HepG2 (cell line): ENCODE data around the gene BRAP. TPM values are rescaled to one million over a fixed set of nuclear protein-coding genes. Genes with fewer than 3 reads are reported as not detected.

Experiments used
- CREM ChIP-seq, 2 experiments: sonication (generic) in 1 of 2; formaldehyde crosslinking in 1 of 2; IDR thresholded peaks; 2 replicates each; pipeline versions ENCODE4 v1.4.0 to v1.6.1; 2016 to 2020; ENCODE audit warnings: antibody characterized with exemption in 1 of 2, mild to moderate bottlenecking in 1 of 2, missing genetic modification reagents in 1 of 2
- FOSL2 ChIP-seq: sonication (generic); formaldehyde crosslinking; IDR thresholded peaks from 2 replicates; pipeline ENCODE4 v1.4.0; 2020; ENCODE audit warnings: missing genetic modification reagents
- GATAD2A ChIP-seq: IDR thresholded peaks from 2 replicates; pipeline ENCODE4 v1.6.1; 2016
- PHF21A ChIP-seq: sonication (generic); formaldehyde crosslinking; IDR thresholded peaks from 2 replicates; pipeline ENCODE4 v1.5.0; 2020; ENCODE audit warnings: mild to moderate bottlenecking, missing genetic modification reagents
- SKI ChIP-seq: fragments of 450-650 bp; IDR thresholded peaks from one replicate; pipeline ENCODE4 v1.6.1; 2018; ENCODE audit warnings: mild to moderate bottlenecking; ENCODE audit not compliant: partially characterized antibody
- SMAD9 ChIP-seq: sonication (generic); formaldehyde crosslinking; IDR thresholded peaks from 2 replicates; pipeline ENCODE4 v1.5.1; 2020; ENCODE audit warnings: mild to moderate bottlenecking, missing genetic modification reagents
- SP5 ChIP-seq: IDR thresholded peaks from 2 replicates; pipeline ENCODE4 v1.6.1; 2016; ENCODE audit warnings: low read depth, borderline replicate concordance
- TEAD3 ChIP-seq: optimal IDR thresholded peaks from 2 replicates; pipeline ENCODE3; 2016; ENCODE audit warnings: borderline replicate concordance
- ZFY ChIP-seq: sonication (generic); formaldehyde crosslinking; IDR thresholded peaks from 2 replicates; pipeline ENCODE4 v1.4.0; 2020; ENCODE audit warnings: missing genetic modification reagents
- ZNF253 ChIP-seq: sonication (generic); formaldehyde crosslinking; IDR thresholded peaks from 2 replicates; pipeline ENCODE4 v1.8.0; 2022; ENCODE audit warnings: mild to moderate bottlenecking, missing genetic modification reagents, borderline replicate concordance
- ZNF329 ChIP-seq: sonication (generic); formaldehyde crosslinking; IDR thresholded peaks from 2 replicates; pipeline ENCODE4 v1.9.0; 2021; ENCODE audit warnings: low read depth, mild to moderate bottlenecking, missing genetic modification reagents
- ZNF572 ChIP-seq: sonication (generic); formaldehyde crosslinking; IDR thresholded peaks from 2 replicates; pipeline ENCODE4 v1.5.1; 2020; ENCODE audit warnings: mild to moderate bottlenecking, missing genetic modification reagents
- ZNF678 ChIP-seq: sonication (generic); formaldehyde crosslinking; IDR thresholded peaks from 2 replicates; pipeline ENCODE4 v1.4.0; 2020; ENCODE audit warnings: mild to moderate bottlenecking, missing genetic modification reagents
- ZNF746 ChIP-seq: sonication (generic); formaldehyde crosslinking; IDR thresholded peaks from 2 replicates; pipeline ENCODE4 v1.8.0; 2022; ENCODE audit warnings: mild to moderate bottlenecking, missing genetic modification reagents
- ZNF782 ChIP-seq: sonication (generic); formaldehyde crosslinking; IDR thresholded peaks from 2 replicates; pipeline ENCODE4 v1.4.0; 2020; ENCODE audit warnings: missing genetic modification reagents, mild to moderate bottlenecking, borderline replicate concordance
- polyA plus RNA-seq, 8 experiments: library from polyadenylated mRNA; depleted of rRNA in 3 of 8; stranded (reverse) in 7 of 8; unstranded in 1 of 8; fragments of >200 nt; fragmentation: Illumina TruSeq in 4 of 8; extraction: Trizol in 4 of 8; gene quantifications; 2 replicates each; pipeline versions ENCODE4 v1.2.1 to v1.2.3, GENCODE V29; 2011 to 2016; ENCODE audit warnings: low read depth in 4 of 8, missing spikeins in 1 of 8, mixed read lengths in 1 of 8; ENCODE audit not compliant: insufficient read depth in 1 of 8
- total RNA-seq, 5 experiments: library from RNA; depleted of rRNA; stranded (reverse); fragments of >200 nt; fragmentation: Illumina TruSeq; extraction: Trizol; gene quantifications; 2 replicates each; pipeline ENCODE4 v1.2.3, GENCODE V29; 2016; ENCODE audit warnings: low read depth in 1 of 5
- TF ChIP-seq, protein P1 (sequence below): sonication (generic); formaldehyde crosslinking; IDR thresholded peaks from 2 replicates; pipeline ENCODE4 v1.5.0; 2020; ENCODE audit warnings: mild to moderate bottlenecking, missing genetic modification reagents, borderline replicate concordance
- TF ChIP-seq, protein P2 (sequence below): sonication (generic); formaldehyde crosslinking; IDR thresholded peaks from 2 replicates; pipeline ENCODE4 v1.5.1; 2020; ENCODE audit warnings: mild to moderate bottlenecking, moderate library complexity, missing genetic modification reagents
- TF ChIP-seq, protein P3 (sequence below): fragments of 450-650 bp; IDR thresholded peaks from 2 replicates; pipeline ENCODE4 v1.6.1; 2016
- TF ChIP-seq, protein P4 (sequence below): sonication (generic); formaldehyde crosslinking; IDR thresholded peaks from 2 replicates; pipeline ENCODE4 v1.4.0; 2020; ENCODE audit warnings: missing genetic modification reagents

Gene BRAP
- total and polyA plus RNA-seq, 2 of the 13 experiments (the other 11 are each of a cell fraction or from before 2014, with no cell fraction given): 8.1 to 15.4 TPM

DNA sequence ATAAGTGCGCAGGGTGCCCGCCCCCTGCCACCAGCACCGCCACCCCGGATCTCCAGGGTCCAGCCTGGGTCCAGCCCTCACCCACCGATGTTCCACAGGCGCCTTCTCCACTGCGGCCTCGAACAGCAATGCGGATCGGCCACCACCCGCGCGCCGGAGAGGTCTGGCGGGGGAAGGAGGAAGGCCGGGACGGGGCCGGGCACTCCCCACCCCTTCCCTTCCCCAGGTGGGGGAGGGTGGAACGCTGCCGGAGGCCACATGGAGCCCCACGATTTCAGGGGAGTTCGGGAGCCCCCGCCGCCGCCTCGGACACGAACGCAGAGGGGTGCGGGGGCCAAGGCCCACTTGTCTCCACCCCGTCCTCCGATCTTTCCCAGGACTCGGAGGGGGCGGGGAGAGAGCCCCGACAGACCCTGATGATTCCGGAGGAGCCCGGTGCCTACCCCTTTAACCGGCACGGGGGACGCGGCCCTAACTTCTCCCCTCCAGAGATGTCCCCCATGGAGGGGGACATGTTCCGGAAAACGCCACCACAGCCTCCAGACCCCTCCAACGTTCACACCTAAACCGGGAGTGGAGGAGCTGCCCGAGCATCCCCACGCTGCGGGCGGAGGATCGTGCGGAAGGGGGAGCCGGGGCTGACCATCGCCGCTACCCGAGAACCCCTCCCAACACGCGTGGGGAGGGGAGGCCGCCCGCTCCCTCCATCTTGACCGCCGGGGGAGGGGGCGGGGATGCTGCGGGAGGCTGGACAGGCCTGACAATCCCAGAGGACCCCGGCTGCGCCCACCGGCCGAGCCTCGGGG lies 87.7 kb downstream of the BRAP start (continued):
- no peak for TF ChIP-seq ZNF782 (CRISPR knock-in tag)
- no peak for TF ChIP-seq GATAD2A
- no peak for TF ChIP-seq ZNF253 (CRISPR knock-in tag)
- TF ChIP-seq ZNF746 (CRISPR knock-in tag): 0 out of 2 replicates have a peak, but pooled peaks have one; percentile 13
- TF ChIP-seq CREM (IDR thresholded peaks at IDR 0.05): no peak
- TF ChIP-seq CREM (CRISPR knock-in tag; IDR thresholded peaks at IDR 0.05): no peak
- no peak for TF ChIP-seq ZNF678 (CRISPR knock-in tag)
- no peak for TF ChIP-seq PHF21A (CRISPR knock-in tag)
- no peak for TF ChIP-seq ZNF329 (CRISPR knock-in tag)
- TF ChIP-seq, protein P1, sequence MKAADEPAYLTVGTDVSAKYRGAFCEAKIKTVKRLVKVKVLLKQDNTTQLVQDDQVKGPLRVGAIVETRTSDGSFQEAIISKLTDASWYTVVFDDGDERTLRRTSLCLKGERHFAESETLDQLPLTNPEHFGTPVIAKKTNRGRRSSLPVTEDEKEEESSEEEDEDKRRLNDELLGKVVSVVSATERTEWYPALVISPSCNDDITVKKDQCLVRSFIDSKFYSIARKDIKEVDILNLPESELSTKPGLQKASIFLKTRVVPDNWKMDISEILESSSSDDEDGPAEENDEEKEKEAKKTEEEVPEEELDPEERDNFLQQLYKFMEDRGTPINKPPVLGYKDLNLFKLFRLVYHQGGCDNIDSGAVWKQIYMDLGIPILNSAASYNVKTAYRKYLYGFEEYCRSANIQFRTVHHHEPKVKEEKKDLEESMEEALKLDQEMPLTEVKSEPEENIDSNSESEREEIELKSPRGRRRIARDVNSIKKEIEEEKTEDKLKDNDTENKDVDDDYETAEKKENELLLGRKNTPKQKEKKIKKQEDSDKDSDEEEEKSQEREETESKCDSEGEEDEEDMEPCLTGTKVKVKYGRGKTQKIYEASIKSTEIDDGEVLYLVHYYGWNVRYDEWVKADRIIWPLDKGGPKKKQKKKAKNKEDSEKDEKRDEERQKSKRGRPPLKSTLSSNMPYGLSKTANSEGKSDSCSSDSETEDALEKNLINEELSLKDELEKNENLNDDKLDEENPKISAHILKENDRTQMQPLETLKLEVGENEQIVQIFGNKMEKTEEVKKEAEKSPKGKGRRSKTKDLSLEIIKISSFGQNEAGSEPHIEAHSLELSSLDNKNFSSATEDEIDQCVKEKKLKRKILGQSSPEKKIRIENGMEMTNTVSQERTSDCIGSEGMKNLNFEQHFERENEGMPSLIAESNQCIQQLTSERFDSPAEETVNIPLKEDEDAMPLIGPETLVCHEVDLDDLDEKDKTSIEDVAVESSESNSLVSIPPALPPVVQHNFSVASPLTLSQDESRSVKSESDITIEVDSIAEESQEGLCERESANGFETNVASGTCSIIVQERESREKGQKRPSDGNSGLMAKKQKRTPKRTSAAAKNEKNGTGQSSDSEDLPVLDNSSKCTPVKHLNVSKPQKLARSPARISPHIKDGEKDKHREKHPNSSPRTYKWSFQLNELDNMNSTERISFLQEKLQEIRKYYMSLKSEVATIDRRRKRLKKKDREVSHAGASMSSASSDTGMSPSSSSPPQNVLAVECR (CRISPR knock-in tag): peak; percentile 69
- TF ChIP-seq ZNF572: 0 out of 2 replicates have a peak, but pooled peaks have one; percentile 61
- no peak for TF ChIP-seq SMAD9 (CRISPR knock-in tag)
- TF ChIP-seq SKI: no peak
- TF ChIP-seq, protein P2, sequence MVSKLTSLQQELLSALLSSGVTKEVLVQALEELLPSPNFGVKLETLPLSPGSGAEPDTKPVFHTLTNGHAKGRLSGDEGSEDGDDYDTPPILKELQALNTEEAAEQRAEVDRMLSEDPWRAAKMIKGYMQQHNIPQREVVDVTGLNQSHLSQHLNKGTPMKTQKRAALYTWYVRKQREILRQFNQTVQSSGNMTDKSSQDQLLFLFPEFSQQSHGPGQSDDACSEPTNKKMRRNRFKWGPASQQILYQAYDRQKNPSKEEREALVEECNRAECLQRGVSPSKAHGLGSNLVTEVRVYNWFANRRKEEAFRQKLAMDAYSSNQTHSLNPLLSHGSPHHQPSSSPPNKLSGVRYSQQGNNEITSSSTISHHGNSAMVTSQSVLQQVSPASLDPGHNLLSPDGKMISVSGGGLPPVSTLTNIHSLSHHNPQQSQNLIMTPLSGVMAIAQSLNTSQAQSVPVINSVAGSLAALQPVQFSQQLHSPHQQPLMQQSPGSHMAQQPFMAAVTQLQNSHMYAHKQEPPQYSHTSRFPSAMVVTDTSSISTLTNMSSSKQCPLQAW (CRISPR knock-in tag): no peak; the same call in 1 of the 2 replicates
- no peak for TF ChIP-seq TEAD3 (CRISPR knock-in tag)
- no peak for TF ChIP-seq SP5
- TF ChIP-seq, protein P3, sequence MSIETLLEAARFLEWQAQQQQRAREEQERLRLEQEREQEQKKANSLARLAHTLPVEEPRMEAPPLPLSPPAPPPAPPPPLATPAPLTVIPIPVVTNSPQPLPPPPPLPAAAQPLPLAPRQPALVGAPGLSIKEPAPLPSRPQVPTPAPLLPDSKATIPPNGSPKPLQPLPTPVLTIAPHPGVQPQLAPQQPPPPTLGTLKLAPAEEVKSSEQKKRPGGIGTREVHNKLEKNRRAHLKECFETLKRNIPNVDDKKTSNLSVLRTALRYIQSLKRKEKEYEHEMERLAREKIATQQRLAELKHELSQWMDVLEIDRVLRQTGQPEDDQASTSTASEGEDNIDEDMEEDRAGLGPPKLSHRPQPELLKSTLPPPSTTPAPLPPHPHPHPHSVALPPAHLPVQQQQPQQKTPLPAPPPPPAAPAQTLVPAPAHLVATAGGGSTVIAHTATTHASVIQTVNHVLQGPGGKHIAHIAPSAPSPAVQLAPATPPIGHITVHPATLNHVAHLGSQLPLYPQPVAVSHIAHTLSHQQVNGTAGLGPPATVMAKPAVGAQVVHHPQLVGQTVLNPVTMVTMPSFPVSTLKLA: no peak
- TF ChIP-seq FOSL2 (CRISPR knock-in tag): no peak
- TF ChIP-seq ZFY (CRISPR knock-in tag): no peak; the same call in 1 of the 2 replicates
- TF ChIP-seq, protein P4, sequence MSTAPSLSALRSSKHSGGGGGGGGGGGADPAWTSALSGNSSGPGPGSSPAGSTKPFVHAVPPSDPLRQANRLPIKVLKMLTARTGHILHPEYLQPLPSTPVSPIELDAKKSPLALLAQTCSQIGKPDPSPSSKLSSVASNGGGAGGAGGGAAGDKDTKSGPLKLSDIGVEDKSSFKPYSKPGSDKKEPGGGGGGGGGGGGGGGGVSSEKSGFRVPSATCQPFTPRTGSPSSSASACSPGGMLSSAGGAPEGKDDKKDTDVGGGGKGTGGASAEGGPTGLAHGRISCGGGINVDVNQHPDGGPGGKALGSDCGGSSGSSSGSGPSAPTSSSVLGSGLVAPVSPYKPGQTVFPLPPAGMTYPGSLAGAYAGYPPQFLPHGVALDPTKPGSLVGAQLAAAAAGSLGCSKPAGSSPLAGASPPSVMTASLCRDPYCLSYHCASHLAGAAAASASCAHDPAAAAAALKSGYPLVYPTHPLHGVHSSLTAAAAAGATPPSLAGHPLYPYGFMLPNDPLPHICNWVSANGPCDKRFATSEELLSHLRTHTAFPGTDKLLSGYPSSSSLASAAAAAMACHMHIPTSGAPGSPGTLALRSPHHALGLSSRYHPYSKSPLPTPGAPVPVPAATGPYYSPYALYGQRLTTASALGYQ: no peak
